Cardiac fibroblast (primary cell): ENCODE results near the gene NSUN2.
"Not testable (repeated sequence)": the region's sequence is repeated elsewhere in the genome, so short reads cannot be mapped to it uniquely, and the experiment has no call there.

Source experiments
- DNase-seq, 2 donors: peaks; one replicate each; pipeline versions ENCODE4 v3.0.0 to v3.0.0-alpha.2; 2010; ENCODE audit warnings: low read depth in 2 of 2
- H3K4me3 ChIP-seq, 2 donors: replicated peaks in 1 of 2; 1 replicate in 1 of 2; 2 replicates in 1 of 2; pipeline ENCODE4 v1.5.1; 2011; ENCODE audit warnings: low read depth in 2 of 2, low read length in 2 of 2, mild to moderate bottlenecking in 2 of 2, moderate library complexity in 1 of 2
- CTCF ChIP-seq: IDR thresholded peaks from one replicate; pipeline ENCODE4 v1.5.1; 2011; ENCODE audit warnings: low read depth, mild to moderate bottlenecking, low read length, inconsistent platforms

The NSUN2 gene

GRCh38 chr5:6574537-6575245 lies 58.2 kb downstream of the NSUN2 start:
- TF ChIP-seq CTCF: no peak
- DNase-seq: no peak
- H3K4me3 ChIP-seq: no peak overlapping the region

- TF ChIP-seq CTCF: no peak
- no peak for DNase-seq
- H3K4me3 ChIP-seq: no peak overlapping the region
These were observed 58.7 kb downstream of the NSUN2 start for GRCh38 chr5:6574111-6574510.

GRCh38 chr5:6573651-6574101 lies 59.2 kb downstream of the NSUN2 start:
- no peak for TF ChIP-seq CTCF
- no peak for DNase-seq
- H3K4me3 ChIP-seq: no peak overlapping the region

GRCh38 chr5:6572825-6573380 lies 59.9 kb downstream of the NSUN2 start:
- H3K4me3 ChIP-seq: no peak overlapping the region
- TF ChIP-seq CTCF: no peak
- no peak for DNase-seq

- no peak overlapping the region for H3K4me3 ChIP-seq
- TF ChIP-seq CTCF: no peak
- no peak for DNase-seq
These were observed 60.6 kb downstream of the NSUN2 start for GRCh38 chr5:6572086-6572824.

GRCh38 chr5:6571607-6572006 lies 61.2 kb downstream of the NSUN2 start:
- H3K4me3 ChIP-seq, DNase-seq: not testable (repeated sequence)

GRCh38 chr5:6570530-6570929 lies 62.3 kb downstream of the NSUN2 start:
- no peak overlapping the region for H3K4me3 ChIP-seq
- DNase-seq: no peak
- TF ChIP-seq CTCF: no peak
